Vagina (tissue), 2 donors: ENCODE results near the gene POLR2E. TPM values are rescaled to one million over a fixed set of nuclear protein-coding genes. Genes with fewer than 3 reads are reported as not detected.

Source experiments
- DNase-seq, 2 donors: peaks; one replicate each; pipeline ENCODE4 v3.0.0-alpha.2; 2017; ENCODE audit errors: extremely low spot score in 2 of 2
- H3K27ac ChIP-seq: fragments of 200-600 bp; sonication (generic); one replicate; pipeline ENCODE4 v1.5.1; 2019
- H3K27me3 ChIP-seq: fragments of 200-600 bp; sonication (generic); one replicate; pipeline ENCODE4 v1.5.1; 2019
- H3K36me3 ChIP-seq, 2 donors: fragments of 200-600 bp; sonication (generic); one replicate each; pipeline ENCODE4 v1.5.1; 2017 to 2019
- H3K4me1 ChIP-seq: fragments of 200-600 bp; sonication (generic); one replicate; pipeline ENCODE4 v1.5.1; 2019
- H3K4me3 ChIP-seq, 2 donors: fragments of 200-600 bp; sonication (generic); 1 replicate in 1 of 2; 2 replicates in 1 of 2; pipeline ENCODE4 v1.5.1; 2016 to 2019
- H3K9me3 ChIP-seq: fragments of 200-600 bp; sonication (generic); one replicate; pipeline ENCODE4 v1.5.1; 2019
- POLR2A ChIP-seq, 2 donors: fragments of 450-650 bp; IDR thresholded peaks; one replicate each; pipeline ENCODE4 v1.6.1; 2017; ENCODE audit warnings: antibody characterized with exemption in 2 of 2, mild to moderate bottlenecking in 2 of 2, moderate library complexity in 2 of 2
- POLR2AphosphoS5 ChIP-seq, 2 donors: sonication (generic); formaldehyde crosslinking; IDR thresholded peaks; one replicate each; pipeline ENCODE4 v1.9.0; 2017; ENCODE audit warnings: antibody characterized with exemption in 2 of 2, mild to moderate bottlenecking in 2 of 2, low read depth in 1 of 2; ENCODE audit not compliant: insufficient read depth in 1 of 2
- intact Hi-C: fragments of 100-400 bp; cut with DNase I; formaldehyde crosslinking; loops from one replicate; pipeline ENCODE4 v1.15.1; 2023
- total RNA-seq: library from RNA; depleted of rRNA; stranded (reverse); fragments of >200 nt; gene quantifications from one replicate; pipeline ENCODE4 v1.2.3, GENCODE V29; 2016
- TF ChIP-seq, protein P1 (sequence below), 3 experiments: fragments of 450-650 bp in 2 of 3; fragments of 200-600 bp in 1 of 3; sonication (generic) in 1 of 3; IDR thresholded peaks; one replicate each; pipeline ENCODE4 v1.5.1; 2017 to 2019; ENCODE audit warnings: antibody characterized with exemption in 3 of 3, mild to moderate bottlenecking in 2 of 3, moderate library complexity in 2 of 3

POLR2E gene
- total RNA-seq, 1 donor from 2014 or later, result 83.7 TPM

DNA sequence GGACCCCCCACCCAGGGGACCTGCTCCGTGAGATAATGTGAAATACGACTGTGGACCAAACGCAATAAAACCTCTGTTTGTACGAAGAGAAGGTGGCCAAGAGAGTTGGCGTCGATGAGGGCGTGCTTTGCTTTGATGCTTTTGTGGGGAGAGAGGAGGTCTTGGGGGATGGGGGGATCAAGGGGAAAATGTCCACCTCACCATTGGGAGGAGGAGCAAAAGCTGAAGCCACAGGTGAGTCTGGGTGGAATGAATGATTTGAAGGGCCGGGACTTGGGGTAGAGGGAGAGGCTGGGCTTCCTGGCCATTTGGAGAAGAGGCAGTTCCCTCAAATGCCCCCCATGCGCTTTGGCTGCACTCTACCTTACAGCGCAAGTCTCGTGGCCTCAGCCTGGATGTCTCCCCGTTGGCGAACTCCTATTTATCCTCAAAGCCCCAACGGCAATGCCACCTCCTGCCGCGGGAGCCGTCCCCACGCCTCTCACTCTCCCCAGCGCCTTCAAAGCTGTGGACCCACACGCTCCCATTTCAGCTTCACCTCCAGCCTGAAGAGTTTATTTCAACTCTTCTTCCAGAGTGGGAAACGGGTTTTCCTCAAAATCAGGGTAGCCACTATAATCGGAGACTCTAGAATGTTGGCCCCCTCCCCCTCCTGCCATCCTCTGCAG lies 56.1 kb downstream of the POLR2E start:
- no peaks in the 10 kb centered on the region for H3K9me3 ChIP-seq
- TF ChIP-seq, protein P1, sequence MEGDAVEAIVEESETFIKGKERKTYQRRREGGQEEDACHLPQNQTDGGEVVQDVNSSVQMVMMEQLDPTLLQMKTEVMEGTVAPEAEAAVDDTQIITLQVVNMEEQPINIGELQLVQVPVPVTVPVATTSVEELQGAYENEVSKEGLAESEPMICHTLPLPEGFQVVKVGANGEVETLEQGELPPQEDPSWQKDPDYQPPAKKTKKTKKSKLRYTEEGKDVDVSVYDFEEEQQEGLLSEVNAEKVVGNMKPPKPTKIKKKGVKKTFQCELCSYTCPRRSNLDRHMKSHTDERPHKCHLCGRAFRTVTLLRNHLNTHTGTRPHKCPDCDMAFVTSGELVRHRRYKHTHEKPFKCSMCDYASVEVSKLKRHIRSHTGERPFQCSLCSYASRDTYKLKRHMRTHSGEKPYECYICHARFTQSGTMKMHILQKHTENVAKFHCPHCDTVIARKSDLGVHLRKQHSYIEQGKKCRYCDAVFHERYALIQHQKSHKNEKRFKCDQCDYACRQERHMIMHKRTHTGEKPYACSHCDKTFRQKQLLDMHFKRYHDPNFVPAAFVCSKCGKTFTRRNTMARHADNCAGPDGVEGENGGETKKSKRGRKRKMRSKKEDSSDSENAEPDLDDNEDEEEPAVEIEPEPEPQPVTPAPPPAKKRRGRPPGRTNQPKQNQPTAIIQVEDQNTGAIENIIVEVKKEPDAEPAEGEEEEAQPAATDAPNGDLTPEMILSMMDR (IDR thresholded peaks at IDR 0.05), result no peak
- TF ChIP-seq POLR2A (IDR thresholded peaks at IDR 0.05), result no peak
- TF ChIP-seq POLR2AphosphoS5 (IDR thresholded peaks at IDR 0.05; ENCODE audit: insufficient read depth in 1 of 2, low read depth in 1 of 2), result no peak
- H3K36me3 ChIP-seq, result peaks cover 0 to 19% of the 10 kb centered on the region in 2 donors
- H3K27ac ChIP-seq, result no peak overlapping the region
- no peaks in the 10 kb centered on the region for H3K27me3 ChIP-seq
- H3K4me1 ChIP-seq, result peaks cover 36% of the 10 kb centered on the region
- no peak for DNase-seq
- intact Hi-C loops, result no loop called here
- peak overlapping the region; percentile 51 to 55 for H3K4me3 ChIP-seq

DNA sequence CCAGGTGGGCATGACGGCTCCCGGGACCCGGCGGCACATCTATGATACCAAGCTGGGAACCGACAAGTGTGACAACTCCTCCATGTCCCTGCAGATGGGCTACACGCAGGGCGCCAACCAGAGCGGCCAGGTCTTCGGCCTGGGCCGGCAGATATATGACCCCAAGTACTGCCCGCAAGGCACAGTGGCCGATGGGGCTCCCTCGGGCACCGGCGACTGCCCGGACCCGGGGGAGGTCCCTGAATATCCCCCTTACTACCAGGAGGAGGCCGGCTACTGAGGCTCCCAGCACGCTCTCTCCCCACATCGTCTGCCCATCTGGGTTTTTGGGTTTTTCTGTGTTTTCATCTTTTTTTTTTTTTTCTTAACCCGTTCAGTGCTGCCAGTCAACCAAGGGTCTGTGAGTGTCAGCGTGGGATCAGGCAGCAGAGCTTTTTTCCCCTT lies 57.5 kb downstream of the POLR2E start:
- peaks cover 0 to 27% of the 10 kb centered on the region in 2 donors for H3K36me3 ChIP-seq
- H3K4me3 ChIP-seq, result no peak overlapping the region
- no peaks in the 10 kb centered on the region for H3K9me3 ChIP-seq
- DNase-seq, result no peak
- TF ChIP-seq POLR2AphosphoS5 (IDR thresholded peaks at IDR 0.05; ENCODE audit: insufficient read depth in 1 of 2, low read depth in 1 of 2) (no peak), POLR2A (IDR thresholded peaks at IDR 0.05) (no peak)
- TF ChIP-seq, protein P1 (IDR thresholded peaks at IDR 0.05), result no peak
- intact Hi-C loops, result no loop called here
- H3K27ac ChIP-seq, result no peak overlapping the region
- H3K27me3 ChIP-seq, result no peaks in the 10 kb centered on the region
- peaks cover 36% of the 10 kb centered on the region for H3K4me1 ChIP-seq

Other genes starting within 250 kb of the POLR2E start
- gene ELANE, start 243.1 kb downstream of the POLR2E start, total RNA-seq, result not detected
- 2,325 TPM for gene CFD, start 235.7 kb downstream of the POLR2E start, total RNA-seq
- gene MED16, start 202.2 kb downstream of the POLR2E start, total RNA-seq, result 46.9 TPM
- gene RNU6-9, start 201.9 kb downstream of the POLR2E start, total RNA-seq, result not detected
- 41.3 TPM for gene R3HDM4, start 182.2 kb downstream of the POLR2E start, total RNA-seq
- gene KISS1R, start 178.0 kb downstream of the POLR2E start, total RNA-seq, result not detected
- 10.3 TPM for gene ARID3A, start 169.3 kb downstream of the POLR2E start, total RNA-seq
- 66.8 TPM for gene WDR18, start 111.0 kb downstream of the POLR2E start, total RNA-seq
- not detected for gene GRIN3B, start 95.0 kb downstream of the POLR2E start, total RNA-seq
- 130 TPM for gene TMEM259, start 74.3 kb downstream of the POLR2E start, total RNA-seq
- gene RNU6-2, start 73.9 kb downstream of the POLR2E start, total RNA-seq, result not detected
- gene CNN2, start 68.8 kb downstream of the POLR2E start, total RNA-seq, result 76.1 TPM
- 29.5 TPM for gene ABCA7, start 55.3 kb downstream of the POLR2E start, total RNA-seq
- gene ARHGAP45, start 28.2 kb downstream of the POLR2E start, total RNA-seq, result 36.8 TPM
- 524 TPM for gene GPX4, start 8.6 kb upstream of the POLR2E start, total RNA-seq
- gene SBNO2, start 78.9 kb upstream of the POLR2E start, total RNA-seq, result 54.0 TPM
- gene STK11, start 110.4 kb upstream of the POLR2E start, total RNA-seq, result 54.5 TPM
- gene CBARP, start 142.6 kb upstream of the POLR2E start, total RNA-seq, result 3.9 TPM
- gene ATP5F1D, start 146.4 kb upstream of the POLR2E start, total RNA-seq, result 154 TPM
- gene MIDN, start 153.2 kb upstream of the POLR2E start, total RNA-seq, result 170 TPM
- gene CIRBP, start 174.0 kb upstream of the POLR2E start, total RNA-seq, result 192 TPM
- 64.8 TPM for gene FAM174C, start 180.2 kb upstream of the POLR2E start, total RNA-seq
- not detected for gene EFNA2, start 190.5 kb upstream of the POLR2E start, total RNA-seq